HG03045 (cell line): ENCODE data around the gene USP53.
"Not testable (repeated sequence)": the region's sequence is repeated elsewhere in the genome, so short reads cannot be mapped to it uniquely, and the experiment has no call there.

Experiments used
- ATAC-seq: cut with Tn5 transposase; IDR thresholded peaks from one replicate; pipeline ENCODE4 v1.9.1; 2021; ENCODE audit warnings: mild to moderate bottlenecking, moderate library complexity; ENCODE audit not compliant: unreplicated experiment

USP53 gene

GRCh38 chr4:119314356-119314755, 101.8 kb downstream of the USP53 start:
- ATAC-seq, result peak; percentile 66

- no peak for ATAC-seq
Measured at GRCh38 chr4:119315036-119315435, 102.5 kb downstream of the USP53 start.

- ATAC-seq, result no peak
Measured at GRCh38 chr4:119317990-119318389, 105.5 kb downstream of the USP53 start.

GRCh38 chr4:119321921-119322687, 109.6 kb downstream of the USP53 start, which contains the start of gene FABP2:
Gene FABP2, minus strand, starts transcription at chr4:119322138. Its CDS starts 36 bp downstream, at chr4:119322102.
- ATAC-seq, result no peak

- ATAC-seq, result no peak
Measured at GRCh38 chr4:119328695-119329094, 116.2 kb downstream of the USP53 start.

GRCh38 chr4:119329835-119330620, 117.5 kb downstream of the USP53 start:
- no peak for ATAC-seq

GRCh38 chr4:119336332-119336979, 123.9 kb downstream of the USP53 start:
- not testable (repeated sequence) for ATAC-seq

- no peak for ATAC-seq
Measured at GRCh38 chr4:119337010-119337409, 124.5 kb downstream of the USP53 start.

- not testable (repeated sequence) for ATAC-seq
Measured at GRCh38 chr4:119339895-119340294, 127.4 kb downstream of the USP53 start.

- not testable (repeated sequence) for ATAC-seq
Measured at GRCh38 chr4:119343293-119343692, 130.8 kb downstream of the USP53 start.
